ENCODE measurements around the gene LAT.
"Not testable (repeated sequence)": the region's sequence is repeated elsewhere in the genome, so short reads cannot be mapped to it uniquely, and the experiment has no call there.

LAT gene

DNA sequence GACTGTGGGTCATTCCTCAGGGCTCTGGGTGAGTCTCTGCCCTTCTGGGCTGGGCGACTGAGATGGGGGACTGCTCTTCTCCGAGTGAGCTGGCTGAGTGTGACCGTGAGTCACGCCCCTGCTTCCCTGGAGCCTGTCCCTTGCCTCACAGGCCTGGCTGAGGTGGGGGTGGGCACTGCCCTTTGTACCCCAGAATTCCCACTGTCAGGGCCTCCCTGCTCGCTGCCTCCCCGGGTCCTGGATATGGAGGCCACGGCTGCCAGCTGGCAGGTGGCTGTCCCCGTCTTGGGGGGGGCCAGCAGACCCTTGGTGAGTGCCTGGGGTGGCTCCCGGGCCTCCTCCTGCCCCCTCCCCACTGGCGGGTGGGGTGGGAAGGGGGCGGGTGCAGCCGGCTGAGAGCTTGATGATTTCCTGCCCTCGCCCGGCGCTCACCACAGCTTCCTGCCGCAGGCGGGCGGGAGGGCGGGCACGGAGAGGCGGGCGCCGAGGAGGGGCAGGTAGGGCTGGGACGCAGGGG is at the start of gene LAT:
Gene LAT (plus strand): TSS at position 434 of the 517 bp plus-strand sequence. CDS start 366 bp downstream, outside the sequence.
- DNase-seq (ENCODE audit: low read depth in 4 of 4, low spot score in 1 of 4) = peak; percentile 42 to 72 (median 56)

GRCh38 chr16:28935346-28935745 is 49.5 kb upstream of the LAT start:
- no peak for DNase-seq (ENCODE audit: low read depth in 4 of 4, low spot score in 1 of 4)

DNA sequence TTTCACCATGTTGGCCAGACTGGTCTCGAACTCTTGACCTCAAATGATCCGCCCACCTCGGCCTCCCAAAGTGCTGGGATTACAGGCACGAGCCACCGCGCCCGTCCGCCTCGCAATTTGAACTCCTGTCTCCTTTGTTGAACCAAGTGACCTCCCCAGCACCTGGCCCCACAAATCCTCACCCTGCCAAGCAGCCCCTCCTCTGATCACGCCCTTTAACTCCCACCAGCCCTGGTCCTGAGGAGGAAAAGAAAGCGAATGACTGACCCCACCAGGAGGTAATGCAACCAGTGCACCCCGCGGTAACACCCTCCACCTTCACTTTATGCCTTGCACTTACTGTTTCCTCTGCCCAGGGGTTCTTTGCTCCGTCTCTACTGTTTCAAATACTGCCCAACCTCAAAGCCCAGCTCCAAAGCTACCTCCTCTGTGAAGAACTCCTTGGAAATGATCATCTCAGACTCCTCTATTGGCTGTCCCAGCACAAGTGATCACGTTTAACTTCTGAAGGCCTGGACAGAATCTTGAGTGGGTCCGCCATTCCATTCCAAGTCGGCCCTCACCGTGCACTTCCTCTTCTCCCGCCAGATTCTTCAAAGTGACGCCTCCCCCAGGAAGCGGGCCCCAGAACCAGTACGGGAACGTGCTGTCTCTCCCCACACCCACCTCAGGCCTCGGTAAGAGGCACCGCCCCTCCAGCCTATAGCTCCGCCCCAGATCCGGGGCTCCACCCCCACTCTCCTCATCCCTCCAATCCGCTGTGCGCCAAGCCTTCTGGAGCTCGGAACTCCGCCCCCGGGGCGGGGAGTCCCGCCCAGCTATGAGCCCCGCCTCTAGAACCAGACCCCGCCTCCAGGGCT is 48.7 kb upstream of the LAT start:
- peak; percentile 45 to 82 (median 76) for DNase-seq (ENCODE audit: low read depth in 4 of 4, low spot score in 1 of 4)

DNA sequence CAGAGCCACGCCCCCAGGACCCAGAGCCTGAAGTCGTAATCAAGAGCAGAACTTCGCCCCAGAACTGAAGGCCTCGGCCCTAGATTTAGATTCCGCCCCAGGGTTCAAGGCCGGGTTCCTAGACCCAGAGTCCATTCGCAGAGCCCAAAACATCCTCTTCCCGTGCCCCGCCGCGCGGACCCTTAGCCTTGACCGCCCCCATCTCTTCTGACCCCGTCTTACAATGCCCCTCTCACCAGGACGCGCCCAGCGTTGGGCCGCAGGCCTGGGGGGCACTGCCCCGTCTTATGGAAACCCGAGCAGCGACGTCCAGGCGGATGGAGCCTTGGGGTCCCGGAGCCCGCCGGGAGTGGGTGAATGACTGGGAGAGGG is 48.1 kb upstream of the LAT start:
- DNase-seq (ENCODE audit: low read depth in 4 of 4, low spot score in 1 of 4) = no peak

DNA sequence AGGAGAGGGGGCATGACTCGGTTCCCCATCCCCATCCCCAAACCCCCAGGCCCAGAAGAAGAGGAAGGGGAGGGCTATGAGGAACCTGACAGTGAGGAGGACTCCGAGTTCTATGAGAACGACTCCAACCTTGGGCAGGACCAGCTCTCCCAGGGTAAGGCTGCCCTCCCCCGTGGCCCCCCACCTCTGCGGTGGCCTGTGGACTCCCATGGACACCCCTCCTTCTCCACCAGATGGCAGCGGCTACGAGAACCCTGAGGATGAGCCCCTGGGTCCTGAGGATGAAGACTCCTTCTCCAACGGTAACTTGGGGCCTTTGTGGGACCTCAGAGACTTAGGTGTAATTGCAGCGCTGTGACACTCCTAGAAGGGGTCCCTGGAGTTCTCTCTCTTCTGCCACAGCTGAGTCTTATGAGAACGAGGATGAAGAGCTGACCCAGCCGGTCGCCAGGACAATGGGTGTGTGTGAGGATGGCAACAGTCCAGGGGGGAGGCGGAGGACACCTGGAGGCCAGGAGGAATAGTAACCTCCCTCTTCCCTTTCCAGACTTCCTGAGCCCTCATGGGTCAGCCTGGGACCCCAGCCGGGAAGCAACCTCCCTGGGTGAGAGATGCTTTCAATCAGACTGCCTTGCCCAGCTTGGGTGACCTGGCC is 47.5 kb upstream of the LAT start:
- DNase-seq (ENCODE audit: low read depth in 4 of 4, low spot score in 1 of 4) = no peak

DNA sequence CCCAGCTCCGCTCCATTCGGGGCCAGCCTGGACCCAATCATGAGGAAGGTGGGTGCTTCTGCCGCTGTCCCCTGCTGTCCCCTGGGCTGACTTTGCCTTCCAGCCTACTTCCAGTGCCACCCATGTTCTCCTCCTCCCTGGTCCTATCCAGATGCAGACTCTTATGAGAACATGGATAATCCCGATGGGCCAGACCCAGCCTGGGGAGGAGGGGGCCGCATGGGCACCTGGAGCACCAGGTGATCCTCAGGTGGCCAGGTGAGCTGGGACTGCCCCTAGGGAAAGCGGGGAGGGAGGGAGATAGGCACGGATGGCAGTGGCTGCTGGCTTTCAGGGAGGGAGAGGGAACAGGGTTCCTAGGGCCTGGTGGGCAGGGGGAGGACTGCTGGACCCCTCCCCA is 46.1 kb upstream of the LAT start:
- no peak for DNase-seq (ENCODE audit: low read depth in 4 of 4, low spot score in 1 of 4)

DNA sequence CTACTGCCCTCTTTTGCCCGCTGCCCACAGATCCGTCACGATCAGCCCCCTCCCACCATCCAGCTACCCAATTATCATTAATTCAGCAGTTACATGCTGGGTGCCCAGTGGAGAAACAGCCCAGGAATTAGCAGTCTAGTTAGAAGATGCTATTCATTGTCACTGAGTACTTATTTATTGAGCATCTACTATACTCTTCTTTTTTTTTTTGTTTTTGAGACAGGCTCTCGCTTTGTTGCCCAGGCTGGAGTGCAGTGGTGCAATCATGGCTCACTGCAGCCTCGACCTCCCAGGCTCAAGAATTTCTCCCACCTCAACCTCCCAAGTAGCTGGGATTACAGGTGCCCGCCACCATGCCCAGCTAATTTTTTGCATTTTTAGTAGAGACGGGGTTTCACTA is 45.0 kb upstream of the LAT start:
- not testable (repeated sequence) for DNase-seq (ENCODE audit: low read depth in 4 of 4, low spot score in 1 of 4)

DNA sequence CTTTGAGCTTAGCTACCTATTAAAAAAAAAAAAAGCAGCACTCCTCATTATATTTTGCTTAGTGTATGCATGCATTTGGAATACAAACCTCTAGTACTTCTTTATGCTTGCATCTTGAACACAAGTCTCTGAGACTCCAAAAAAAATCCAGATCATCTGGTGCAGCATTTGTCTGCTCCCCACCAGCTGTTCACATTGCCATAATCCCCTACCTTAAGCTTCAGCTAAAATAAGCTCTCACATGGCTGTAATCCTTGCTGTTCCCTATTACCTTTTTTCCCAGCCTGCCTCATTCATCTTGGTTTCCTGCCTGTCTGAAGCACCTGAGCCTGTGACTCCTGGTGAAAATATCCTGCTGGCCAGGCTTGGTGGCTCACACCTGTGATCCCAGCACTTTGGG is 41.6 kb upstream of the LAT start:
- DNase-seq (ENCODE audit: low read depth in 4 of 4, low spot score in 1 of 4) = no peak

- DNase-seq (ENCODE audit: low read depth in 4 of 4, low spot score in 1 of 4) = no peak
Measured at GRCh38 chr16:28946681-28947080, 38.2 kb upstream of the LAT start.

DNA sequence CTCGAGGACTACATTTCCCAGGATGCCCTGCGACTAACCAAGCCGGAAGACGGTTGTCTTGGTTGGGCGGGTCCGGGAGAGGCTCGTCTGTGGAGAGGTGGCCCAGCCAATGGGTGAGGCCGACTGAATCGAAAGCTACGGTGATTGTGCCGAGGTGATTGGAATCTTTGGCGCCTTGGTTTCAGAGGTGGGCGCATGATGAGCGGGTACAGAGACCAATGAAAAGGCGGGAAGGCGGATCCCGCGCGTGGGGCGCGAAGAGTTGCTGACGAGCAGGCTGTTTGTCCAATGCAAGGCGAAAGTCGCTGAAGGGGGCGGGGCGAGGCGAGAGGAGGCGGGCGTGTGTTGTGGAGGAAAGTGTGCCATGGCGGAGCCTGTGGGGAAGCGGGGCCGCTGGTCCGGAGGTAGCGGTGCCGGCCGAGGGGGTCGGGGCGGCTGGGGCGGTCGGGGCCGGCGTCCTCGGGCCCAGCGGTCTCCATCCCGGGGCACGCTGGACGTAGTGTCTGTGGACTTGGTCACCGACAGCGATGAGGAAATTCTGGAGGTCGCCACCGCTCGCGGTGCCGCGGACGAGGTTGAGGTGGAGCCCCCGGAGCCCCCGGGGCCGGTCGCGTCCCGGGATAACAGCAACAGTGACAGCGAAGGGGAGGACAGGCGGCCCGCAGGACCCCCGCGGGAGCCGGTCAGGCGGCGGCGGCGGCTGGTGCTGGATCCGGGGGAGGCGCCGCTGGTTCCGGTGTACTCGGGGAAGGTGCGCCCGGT is 34.0 kb upstream of the LAT start, which contains the start of gene NFATC2IP:
Gene NFATC2IP (plus strand): TSS at position 290 of the 762 bp plus-strand sequence. CDS start 75 bp downstream, at position 365.
- DNase-seq (ENCODE audit: low read depth in 4 of 4, low spot score in 1 of 4) = peak; percentile 99

DNA sequence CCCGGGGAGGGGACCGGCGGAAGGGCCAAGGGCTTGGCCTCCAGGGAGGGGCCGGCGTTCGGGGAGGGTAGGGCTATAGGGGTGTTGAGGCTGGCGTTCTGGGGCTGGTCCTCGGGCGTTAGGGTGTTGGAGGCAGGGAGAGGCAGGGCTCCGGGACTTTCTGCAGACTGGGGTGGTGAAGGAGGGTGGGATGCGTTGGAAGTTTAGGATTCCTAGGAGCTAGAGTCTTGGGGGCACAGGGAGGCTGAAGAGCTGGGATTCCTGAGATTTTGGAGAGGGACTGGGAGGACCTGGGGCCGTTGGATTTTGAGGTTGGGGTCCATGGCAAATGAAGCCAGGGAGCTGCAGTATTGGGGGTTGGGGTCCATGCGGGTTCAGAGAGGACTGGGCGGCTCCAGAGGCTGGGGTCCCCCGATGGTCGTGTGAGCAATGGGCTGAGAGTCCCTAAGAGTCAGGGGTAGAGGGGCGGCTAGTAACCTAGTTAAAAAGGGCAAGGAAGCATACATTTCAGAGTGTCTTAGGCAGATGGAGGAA is 33.4 kb upstream of the LAT start:
- DNase-seq (ENCODE audit: low read depth in 4 of 4, low spot score in 1 of 4) = peak in 2 of 4 experiments; percentile 8 to 22

DNA sequence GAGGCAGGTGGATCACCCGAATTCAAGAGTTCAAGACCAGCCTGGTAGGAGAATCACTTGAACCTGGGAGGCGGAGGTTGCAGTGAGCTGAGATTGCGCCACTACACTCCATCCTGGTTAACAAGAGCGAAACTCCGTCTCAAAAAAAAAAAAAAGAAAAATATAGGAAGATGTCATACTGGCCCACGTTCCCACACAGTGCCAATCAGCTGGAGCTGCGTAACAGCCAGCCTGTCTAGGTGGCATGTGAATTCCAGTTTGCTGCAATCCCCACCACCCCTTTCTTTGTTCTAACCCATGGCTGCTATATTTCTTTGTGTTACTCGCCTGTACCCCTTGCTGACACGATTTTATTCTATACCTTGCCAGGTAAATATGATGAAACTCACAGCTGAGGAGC is 26.6 kb upstream of the LAT start:
- DNase-seq (ENCODE audit: low read depth in 4 of 4, low spot score in 1 of 4) = no peak

- no peak for DNase-seq (ENCODE audit: low read depth in 4 of 4, low spot score in 1 of 4)
Measured at GRCh38 chr16:28958836-28959235, 26.0 kb upstream of the LAT start.

- no peak for DNase-seq (ENCODE audit: low read depth in 4 of 4, low spot score in 1 of 4)
Measured at GRCh38 chr16:28964072-28964471, 20.8 kb upstream of the LAT start.

- DNase-seq (ENCODE audit: low read depth in 4 of 4, low spot score in 1 of 4) = no peak
Measured at GRCh38 chr16:28964496-28964895, 20.4 kb upstream of the LAT start.

GRCh38 chr16:28967156-28967555 is 17.7 kb upstream of the LAT start:
- DNase-seq (ENCODE audit: low read depth in 4 of 4, low spot score in 1 of 4) = no peak

DNA sequence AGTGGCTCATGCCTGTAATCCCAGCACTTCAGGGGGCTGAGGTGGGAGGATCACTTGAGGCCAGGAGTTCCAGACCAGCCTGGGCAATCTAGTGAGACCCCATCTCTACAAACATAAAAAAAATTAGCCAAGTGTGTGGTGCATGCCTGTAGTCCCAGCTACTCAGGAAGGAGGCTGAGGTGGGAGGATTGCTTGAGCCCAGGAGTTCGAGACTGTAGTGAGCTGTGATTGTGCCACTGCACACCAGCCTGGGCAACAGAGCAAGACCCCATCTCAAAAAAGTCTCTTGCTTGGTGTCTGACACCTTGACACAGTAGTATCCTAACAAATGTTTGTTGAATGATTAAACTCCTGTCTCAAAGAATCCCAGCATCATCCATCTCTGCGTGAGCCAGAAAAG is 15.2 kb upstream of the LAT start:
- not testable (repeated sequence) for DNase-seq (ENCODE audit: low read depth in 4 of 4, low spot score in 1 of 4)

DNA sequence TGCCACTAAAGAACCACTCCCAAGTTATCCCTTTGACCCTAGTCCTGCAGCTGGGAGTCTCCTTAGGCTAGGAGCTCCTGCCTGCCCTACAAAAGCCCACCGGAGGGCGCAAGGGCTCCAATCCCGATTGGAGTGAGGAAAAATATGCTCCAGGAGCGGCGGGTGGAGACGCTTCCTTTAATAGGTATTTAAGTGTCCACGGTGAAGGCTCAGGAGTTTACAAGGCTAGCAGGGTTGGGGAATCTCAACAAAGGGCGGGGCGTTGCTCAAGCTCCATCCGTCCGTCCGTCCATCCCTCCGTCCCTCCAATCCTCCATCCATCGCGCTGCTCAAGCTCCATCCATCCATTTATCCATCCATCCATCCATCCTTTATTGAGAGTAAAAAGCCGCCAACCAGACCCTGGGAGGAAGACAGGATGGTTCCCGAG is 10.8 kb upstream of the LAT start:
- no peak for DNase-seq (ENCODE audit: low read depth in 4 of 4, low spot score in 1 of 4)

- peak; percentile 72 to 93 (median 88) for DNase-seq (ENCODE audit: low read depth in 4 of 4, low spot score in 1 of 4)
Measured at GRCh38 chr16:28974437-28975157, 10.3 kb upstream of the LAT start, which contains the start of gene SPNS1. Gene SPNS1, plus strand, starts transcription at chr16:28974778. Its CDS starts 374 bp downstream, at chr16:28975152.

DNA sequence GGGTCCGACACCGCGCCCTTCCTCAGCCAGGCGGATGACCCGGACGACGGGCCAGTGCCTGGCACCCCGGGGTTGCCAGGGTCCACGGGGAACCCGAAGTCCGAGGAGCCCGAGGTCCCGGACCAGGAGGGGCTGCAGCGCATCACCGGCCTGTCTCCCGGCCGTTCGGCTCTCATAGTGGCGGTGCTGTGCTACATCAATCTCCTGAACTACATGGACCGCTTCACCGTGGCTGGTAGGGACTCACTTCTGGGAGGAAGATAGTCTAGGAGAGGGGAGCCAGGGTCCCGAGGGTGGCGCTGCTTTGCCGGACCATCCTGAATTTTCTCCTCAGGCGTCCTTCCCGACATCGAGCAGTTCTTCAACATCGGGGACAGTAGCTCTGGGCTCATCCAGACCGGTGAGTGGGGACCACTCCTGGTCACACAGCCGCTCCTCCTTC is 9.7 kb upstream of the LAT start:
- DNase-seq (ENCODE audit: low read depth in 4 of 4, low spot score in 1 of 4) = no peak

Measured in stimulated activated CD4-positive, alpha-beta T cell treated with anti-CD3 and anti-CD28 coated beads, Interleukin-1b, Interleukin-23, amount 100 ng/mL, for 24 hours (primary cell).